GM19351 (cell line): ENCODE data around the gene WARS2.

Source experiments
- ATAC-seq: cut with Tn5 transposase; IDR thresholded peaks from one replicate; pipeline ENCODE4 v1.9.1; 2021; ENCODE audit warnings: mild to moderate bottlenecking, moderate library complexity; ENCODE audit not compliant: unreplicated experiment

WARS2 gene

GRCh38 chr1:119086830-119087229, 53.6 kb downstream of the WARS2 start:
- ATAC-seq: no peak

GRCh38 chr1:119084798-119085197, 55.7 kb downstream of the WARS2 start:
- ATAC-seq: no peak

- ATAC-seq: no peak
These were observed 56.5 kb downstream of the WARS2 start for GRCh38 chr1:119083980-119084379.

- no peak for ATAC-seq
These were observed 57.0 kb downstream of the WARS2 start for GRCh38 chr1:119083479-119083878.

- no peak for ATAC-seq
These were observed 58.8 kb downstream of the WARS2 start for GRCh38 chr1:119081700-119082099.

GRCh38 chr1:119081267-119081666, 59.2 kb downstream of the WARS2 start:
- ATAC-seq: no peak

- no peak for ATAC-seq
These were observed 59.9 kb downstream of the WARS2 start for GRCh38 chr1:119080586-119080985.

- no peak for ATAC-seq
These were observed 60.6 kb downstream of the WARS2 start for GRCh38 chr1:119079881-119080280.

- no peak for ATAC-seq
These were observed 64.8 kb downstream of the WARS2 start for GRCh38 chr1:119075614-119076013.

GRCh38 chr1:119071321-119071720, 69.1 kb downstream of the WARS2 start:
- ATAC-seq: no peak

GRCh38 chr1:119069682-119070081, 70.8 kb downstream of the WARS2 start:
- ATAC-seq: no peak

GRCh38 chr1:119068427-119068826, 72.0 kb downstream of the WARS2 start:
- no peak for ATAC-seq

GRCh38 chr1:119061700-119062099, 78.8 kb downstream of the WARS2 start:
- no peak for ATAC-seq

- ATAC-seq: no peak
These were observed 84.9 kb downstream of the WARS2 start for GRCh38 chr1:119055568-119055967.

GRCh38 chr1:119053917-119054316, 86.5 kb downstream of the WARS2 start:
- ATAC-seq: no peak

- ATAC-seq: no peak
These were observed 88.2 kb downstream of the WARS2 start for GRCh38 chr1:119052267-119052666.

GRCh38 chr1:119048624-119049404, 91.6 kb downstream of the WARS2 start:
- ATAC-seq: no peak

- ATAC-seq: no peak
These were observed 93.5 kb downstream of the WARS2 start for GRCh38 chr1:119046785-119047438.

- ATAC-seq: no peak
These were observed 94.0 kb downstream of the WARS2 start for GRCh38 chr1:119046429-119046784.

GRCh38 chr1:119045096-119045746, 95.2 kb downstream of the WARS2 start:
- no peak for ATAC-seq

- ATAC-seq: no peak
These were observed 99.5 kb downstream of the WARS2 start for GRCh38 chr1:119040906-119041305.

GRCh38 chr1:119040489-119040888, 100.0 kb downstream of the WARS2 start:
- ATAC-seq: no peak
